Endodermal cell (in vitro differentiated cells): ENCODE data around the gene PARP16. TPM values are rescaled to one million over a fixed set of nuclear protein-coding genes. Genes with fewer than 3 reads are reported as not detected.
"Not testable (repeated sequence)": the region's sequence is repeated elsewhere in the genome, so short reads cannot be mapped to it uniquely, and the experiment has no call there.

ENCODE experiments used
- DNase-seq: peaks from one replicate; pipeline ENCODE4 v3.0.0-alpha.2; 2017
- H3K27ac ChIP-seq: 2 replicates; pipeline ENCODE4 v1.5.1; 2013; ENCODE audit warnings: mild to moderate bottlenecking, low read depth, low read length, moderate library complexity
- H3K27me3 ChIP-seq: 2 replicates; pipeline ENCODE4 v1.6.1; 2013; ENCODE audit warnings: mild to moderate bottlenecking, low read length, moderate library complexity; ENCODE audit not compliant: insufficient read depth, control insufficient read depth, poor library complexity, severe bottlenecking
- H3K36me3 ChIP-seq: 2 replicates; pipeline ENCODE4 v1.7.0; 2013; ENCODE audit warnings: mild to moderate bottlenecking, low read length, moderate library complexity; ENCODE audit not compliant: control insufficient read depth, insufficient read depth
- H3K4me1 ChIP-seq: one replicate; pipeline ENCODE4 v1.7.0; 2013; ENCODE audit warnings: low read length; ENCODE audit not compliant: control insufficient read depth, insufficient read depth
- H3K4me3 ChIP-seq: 2 replicates; pipeline ENCODE4 v1.5.1; 2013; ENCODE audit warnings: mild to moderate bottlenecking, low read length, moderate library complexity
- H3K9ac ChIP-seq: 2 replicates; pipeline ENCODE4 v1.6.1; 2013; ENCODE audit warnings: mild to moderate bottlenecking, low read length, moderate library complexity; ENCODE audit not compliant: poor library complexity, severe bottlenecking; ENCODE audit errors: extremely low read depth
- H3K9me3 ChIP-seq: 2 replicates; pipeline ENCODE4 v1.6.1; 2013; ENCODE audit warnings: mild to moderate bottlenecking, low read length, moderate library complexity; ENCODE audit not compliant: control insufficient read depth
- H3K27ac Mint-ChIP-seq: 2 replicates; pipeline ENCODE4 v1.8.0; 2020; ENCODE audit warnings: mixed read lengths
- H3K27me3 Mint-ChIP-seq: 2 replicates; pipeline ENCODE4 v1.8.0; 2021; ENCODE audit warnings: mild to moderate bottlenecking, mixed read lengths; ENCODE audit not compliant: insufficient read depth
- H3K36me3 Mint-ChIP-seq: 2 replicates; pipeline ENCODE4 v1.8.0; 2020; ENCODE audit warnings: low read depth, mixed read lengths
- H3K4me1 Mint-ChIP-seq: 2 replicates; pipeline ENCODE4 v1.8.0; 2020; ENCODE audit warnings: mixed read lengths
- H3K4me3 Mint-ChIP-seq: 2 replicates; pipeline ENCODE4 v1.8.0; 2020; ENCODE audit warnings: mild to moderate bottlenecking, moderate library complexity, mixed read lengths
- H3K9me3 Mint-ChIP-seq: 2 replicates; pipeline ENCODE4 v1.8.0; 2020; ENCODE audit warnings: mild to moderate bottlenecking, mixed read lengths
- WGBS, 2 experiments: methylation state at CpG; one replicate each; pipeline versions ENCODE4 v1.1.5 to v1.1.7; 2013; ENCODE audit warnings: missing lambda C conversion rate in 2 of 2, mixed read lengths in 1 of 2; ENCODE audit not compliant: insufficient coverage in 1 of 2, insufficient read length in 1 of 2; 5-methylcytosine and 5-hydroxymethylcytosine counted together
- total RNA-seq, 2 donors: library from RNA; stranded (reverse); fragmentation: NEBNext Ultra II Directional in 1 of 2; extraction: Animal tissue kit (Norgen Biotek cat#: 25700) in 1 of 2; gene quantifications; 2 replicates in 1 of 2; 3 replicates in 1 of 2; pipeline ENCODE4 v1.2.1, GENCODE V29; 2021
- TF ChIP-seq, protein P1 (sequence below): fragments of 200-600 bp; sonication (generic); conservative IDR thresholded peaks from 2 replicates; pipeline ENCODE4 v1.5.0; 2021; ENCODE audit warnings: antibody characterized with exemption, mild to moderate bottlenecking

PARP16 gene
- total RNA-seq, 2 donors from 2014 or later: 4.3 to 11.6 TPM

DNA sequence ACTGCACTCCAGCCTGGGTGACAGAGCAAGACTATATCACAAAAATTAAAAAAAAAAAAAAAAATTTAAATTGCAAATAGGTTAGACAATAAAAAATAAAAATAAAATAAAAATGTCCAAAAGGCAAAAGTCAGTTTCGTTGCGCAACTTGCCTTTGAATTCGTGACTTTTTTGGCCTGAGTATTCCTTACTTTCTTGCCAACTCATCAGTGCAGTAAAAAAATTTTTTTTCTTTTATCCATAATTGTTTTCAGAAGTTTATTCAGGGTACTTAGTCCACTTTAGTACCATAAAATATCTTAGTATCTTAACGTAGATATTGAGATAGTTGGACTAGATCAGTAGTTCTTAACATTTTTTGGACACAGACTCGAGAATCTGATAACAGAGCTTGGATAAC, 53.0 kb downstream of the PARP16 start:
- TF ChIP-seq, protein P1, sequence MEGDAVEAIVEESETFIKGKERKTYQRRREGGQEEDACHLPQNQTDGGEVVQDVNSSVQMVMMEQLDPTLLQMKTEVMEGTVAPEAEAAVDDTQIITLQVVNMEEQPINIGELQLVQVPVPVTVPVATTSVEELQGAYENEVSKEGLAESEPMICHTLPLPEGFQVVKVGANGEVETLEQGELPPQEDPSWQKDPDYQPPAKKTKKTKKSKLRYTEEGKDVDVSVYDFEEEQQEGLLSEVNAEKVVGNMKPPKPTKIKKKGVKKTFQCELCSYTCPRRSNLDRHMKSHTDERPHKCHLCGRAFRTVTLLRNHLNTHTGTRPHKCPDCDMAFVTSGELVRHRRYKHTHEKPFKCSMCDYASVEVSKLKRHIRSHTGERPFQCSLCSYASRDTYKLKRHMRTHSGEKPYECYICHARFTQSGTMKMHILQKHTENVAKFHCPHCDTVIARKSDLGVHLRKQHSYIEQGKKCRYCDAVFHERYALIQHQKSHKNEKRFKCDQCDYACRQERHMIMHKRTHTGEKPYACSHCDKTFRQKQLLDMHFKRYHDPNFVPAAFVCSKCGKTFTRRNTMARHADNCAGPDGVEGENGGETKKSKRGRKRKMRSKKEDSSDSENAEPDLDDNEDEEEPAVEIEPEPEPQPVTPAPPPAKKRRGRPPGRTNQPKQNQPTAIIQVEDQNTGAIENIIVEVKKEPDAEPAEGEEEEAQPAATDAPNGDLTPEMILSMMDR: no peak
- Histone ChIP-seq H3K36me3 (no peaks in the 10 kb centered on the region), H3K9me3 (no peaks in the 10 kb centered on the region), H3K4me3 (no peak overlapping the region), H3K9ac (no peak overlapping the region), H3K4me1 (no peaks in the 10 kb centered on the region), H3K27ac (no peak overlapping the region), H3K27me3 (no peaks in the 10 kb centered on the region)
- WGBS, 2 experiments: 93 to 100% methylated on average over 1 to 5 of the region's 5 CpGs
- H3K4me3 Mint-ChIP-seq: no peak overlapping the region
- DNase-seq: no peak
- no peaks in the 10 kb centered on the region for H3K36me3 Mint-ChIP-seq
- no peaks in the 10 kb centered on the region for H3K9me3 Mint-ChIP-seq
- no peaks in the 10 kb centered on the region for H3K4me1 Mint-ChIP-seq
- no peaks in the 10 kb centered on the region for H3K27me3 Mint-ChIP-seq
- H3K27ac Mint-ChIP-seq: no peak overlapping the region

DNA sequence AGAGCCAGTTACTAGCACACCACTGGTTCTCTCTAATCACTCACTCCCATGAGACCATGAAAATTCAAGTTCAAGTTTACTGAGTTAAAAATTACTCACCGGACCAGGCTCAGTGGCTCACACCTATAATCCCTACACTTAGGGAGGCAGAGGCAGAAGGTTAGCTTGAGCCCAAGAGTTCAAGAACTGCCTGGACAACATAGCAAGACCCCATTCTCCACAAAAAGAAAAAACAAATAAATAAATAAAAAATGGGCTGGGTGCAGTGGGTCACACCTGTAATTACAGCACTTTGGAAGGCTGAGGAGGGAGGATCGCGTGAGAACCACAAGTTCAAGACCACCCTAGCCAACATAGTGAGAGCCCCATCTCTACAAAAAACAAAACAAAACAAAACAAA, 54.2 kb downstream of the PARP16 start:
- TF ChIP-seq, protein P1: no peak
- Mint-ChIP-seq H3K36me3 (no peaks in the 10 kb centered on the region), H3K27me3 (no peaks in the 10 kb centered on the region)

DNA sequence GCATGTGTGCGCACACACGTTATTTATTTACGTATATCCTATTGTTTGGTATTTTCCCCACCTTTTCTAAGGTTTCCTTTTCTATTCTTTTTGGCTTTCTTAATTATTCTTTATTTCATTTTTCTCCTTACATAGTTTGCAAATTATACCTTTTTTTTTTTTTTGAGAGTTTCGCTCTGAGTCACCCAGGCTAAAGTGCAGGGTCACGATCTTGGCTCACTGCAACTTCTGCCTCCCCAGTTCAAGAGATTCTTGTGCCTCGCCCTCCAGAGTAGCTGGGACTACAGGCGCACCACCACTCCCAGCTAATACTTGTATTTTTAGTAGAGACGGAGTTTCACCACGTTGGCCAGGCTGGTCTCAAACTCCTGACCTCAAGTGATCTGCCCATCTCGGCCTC, 55.4 kb downstream of the PARP16 start:
- Mint-ChIP-seq H3K9me3 (no peaks in the 10 kb centered on the region), H3K4me3 (no peak overlapping the region), H3K27me3 (no peaks in the 10 kb centered on the region), H3K4me1 (peaks cover 11% of the 10 kb centered on the region), H3K36me3 (no peaks in the 10 kb centered on the region), H3K27ac (no peak overlapping the region)
- H3K4me1 ChIP-seq: peaks cover under 1% of the 10 kb centered on the region
- no peaks in the 10 kb centered on the region for H3K27me3 ChIP-seq
- no peak overlapping the region for H3K9ac ChIP-seq
- no peaks in the 10 kb centered on the region for H3K36me3 ChIP-seq
- WGBS, 2 experiments: 92 to 95% methylated on average over 4 to 10 of the region's 10 CpGs
- no peak overlapping the region for H3K4me3 ChIP-seq
- H3K9me3 ChIP-seq: no peaks in the 10 kb centered on the region
- TF ChIP-seq, protein P1: no peak
- H3K27ac ChIP-seq: no peak overlapping the region
- no peak for DNase-seq

More for the DNA sequence above, 54.2 kb downstream of the PARP16 start:
- no peak overlapping the region for H3K27ac ChIP-seq
- WGBS, 2 experiments: 100% methylated on average over 3 of the region's 3 CpGs; no CpG with 5 or more reads in 1 of the 2 experiments
- peaks cover 5% of the 10 kb centered on the region for H3K4me1 Mint-ChIP-seq
- H3K9me3 ChIP-seq: no peaks in the 10 kb centered on the region
- no peak overlapping the region for H3K27ac Mint-ChIP-seq
- H3K27me3 ChIP-seq: no peaks in the 10 kb centered on the region
- no peaks in the 10 kb centered on the region for H3K36me3 ChIP-seq
- no peaks in the 10 kb centered on the region for H3K4me1 ChIP-seq
- no peaks in the 10 kb centered on the region for H3K9me3 Mint-ChIP-seq
- DNase-seq: no peak
- no peak overlapping the region for H3K9ac ChIP-seq
- H3K4me3 Mint-ChIP-seq: no peak overlapping the region
- H3K4me3 ChIP-seq: no peak overlapping the region

DNA sequence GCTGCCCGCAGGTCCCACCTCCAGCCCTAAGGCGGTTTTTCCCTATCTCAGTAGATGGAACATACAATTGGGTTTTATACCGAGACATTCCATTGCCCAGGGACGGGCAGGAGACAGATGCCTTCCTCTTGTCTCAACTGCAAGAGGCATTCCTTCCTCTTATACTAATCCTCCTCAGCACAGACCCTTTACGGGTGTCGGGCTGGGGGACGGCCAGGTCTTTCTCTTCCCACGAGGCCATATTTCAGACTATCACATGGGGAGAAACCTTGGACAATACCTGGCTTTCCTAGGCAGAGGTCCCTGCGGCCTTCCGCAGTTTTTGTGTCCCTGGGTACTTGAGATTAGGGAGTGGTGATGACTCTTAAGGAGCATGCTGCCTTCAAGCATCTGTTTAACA, 59.8 kb downstream of the PARP16 start:
- not testable (repeated sequence) for H3K27ac ChIP-seq, H3K27me3 ChIP-seq, DNase-seq, H3K36me3 Mint-ChIP-seq, H3K9ac ChIP-seq, H3K4me1 ChIP-seq, H3K36me3 ChIP-seq, H3K27ac Mint-ChIP-seq, H3K27me3 Mint-ChIP-seq, H3K4me3 ChIP-seq, H3K4me3 Mint-ChIP-seq, H3K9me3 ChIP-seq, H3K9me3 Mint-ChIP-seq
- peaks cover 15% of the 10 kb centered on the region for H3K4me1 Mint-ChIP-seq
- WGBS, 2 experiments: 10% methylated on average over 3 of the region's 10 CpGs; no CpG with 5 or more reads in 1 of the 2 experiments
